GM18517 (cell line): ENCODE measurements around the gene BTBD16.

Experiments
- ATAC-seq: cut with Tn5 transposase; IDR thresholded peaks from one replicate; pipeline ENCODE4 v1.9.1; 2021; ENCODE audit warnings: mild to moderate bottlenecking, moderate library complexity; ENCODE audit not compliant: unreplicated experiment

BTBD16 gene

GRCh38 chr10:122338609-122339441 lies 67.7 kb downstream of the BTBD16 start:
- no peak for ATAC-seq

- no peak for ATAC-seq
These were observed 70.2 kb downstream of the BTBD16 start for GRCh38 chr10:122341141-122341810.

GRCh38 chr10:122342293-122343134 lies 71.4 kb downstream of the BTBD16 start:
- no peak for ATAC-seq

GRCh38 chr10:122343135-122343800 lies 72.2 kb downstream of the BTBD16 start:
- no peak for ATAC-seq

GRCh38 chr10:122343936-122344335 lies 72.8 kb downstream of the BTBD16 start:
- ATAC-seq: no peak

- no peak for ATAC-seq
These were observed 73.7 kb downstream of the BTBD16 start for GRCh38 chr10:122344741-122345258.

GRCh38 chr10:122346326-122346950 lies 75.3 kb downstream of the BTBD16 start:
- no peak for ATAC-seq

- no peak for ATAC-seq
These were observed 76.2 kb downstream of the BTBD16 start for GRCh38 chr10:122347170-122347841.

GRCh38 chr10:122348512-122348911 lies 77.4 kb downstream of the BTBD16 start:
- ATAC-seq: no peak

- ATAC-seq: no peak
These were observed 77.9 kb downstream of the BTBD16 start for GRCh38 chr10:122348935-122349361.

- no peak for ATAC-seq
These were observed 78.8 kb downstream of the BTBD16 start for GRCh38 chr10:122349758-122350369.

GRCh38 chr10:122350893-122351292 lies 79.8 kb downstream of the BTBD16 start:
- ATAC-seq: no peak

- no peak for ATAC-seq
These were observed 81.9 kb downstream of the BTBD16 start for GRCh38 chr10:122352817-122353525.

- ATAC-seq: no peak
These were observed 83.3 kb downstream of the BTBD16 start for GRCh38 chr10:122354383-122354782.

- no peak for ATAC-seq
These were observed 86.6 kb downstream of the BTBD16 start for GRCh38 chr10:122357685-122358084.

- no peak for ATAC-seq
These were observed 88.5 kb downstream of the BTBD16 start for GRCh38 chr10:122359621-122360020.

GRCh38 chr10:122361046-122361445 lies 90.0 kb downstream of the BTBD16 start:
- no peak for ATAC-seq

- ATAC-seq: no peak
These were observed 91.0 kb downstream of the BTBD16 start for GRCh38 chr10:122362031-122362592.
